Measurements from ENCODE around the gene PIGX. TPM values are rescaled to one million over a fixed set of nuclear protein-coding genes. Genes with fewer than 3 reads are reported as not detected.

PIGX gene
- total and polyA plus RNA-seq, 2 experiments from 2014 or later = 13.0 to 14.5 TPM

- Mint-ChIP-seq H3K27me3 (ENCODE audit: insufficient read depth, low read depth, poor library complexity) (peaks cover 1% of the 10 kb centered on the region), H3K4me3 (no peak overlapping the region), H3K36me3 (ENCODE audit: low read depth) (peaks cover 8% of the 10 kb centered on the region), H3K9me3 (peaks cover 4% of the 10 kb centered on the region; the same call in 1 of the 3 replicates), H3K4me1 (peaks cover 3% of the 10 kb centered on the region; the same call in 2 of the 3 replicates), H3K27ac (no peak overlapping the region)
- H3K36me3 ChIP-seq (ENCODE audit: insufficient read depth) = no peaks in the 10 kb centered on the region
- DNase-seq (ENCODE audit: low spot score) (no peak), ATAC-seq (no peak)
- no peaks in the 10 kb centered on the region for H3K9me2 ChIP-seq (ENCODE audit: insufficient read depth)
- H3K27ac ChIP-seq (ENCODE audit: low read depth) = no peak overlapping the region
- no peak overlapping the region for H3K4me3 ChIP-seq
- no peak overlapping the region for H3K4me2 ChIP-seq
- peaks cover 8% of the 10 kb centered on the region for H3K79me2 ChIP-seq (replicated peaks; ENCODE audit: insufficient read depth)
- 0 out of 2 replicates have a peak, but pooled peaks cover 3% of the 10 kb centered on the region for H3F3A ChIP-seq (replicated peaks; ENCODE audit: low read depth)
- no peak for TF ChIP-seq NANOG (IDR thresholded peaks at IDR 0.05; ENCODE audit: borderline replicate concordance)
- H3K27me3 ChIP-seq (ENCODE audit: insufficient read depth) = no peaks in the 10 kb centered on the region
- H2AFZ ChIP-seq = no peak overlapping the region
- no peaks in the 10 kb centered on the region for H4K20me1 ChIP-seq (replicated peaks; ENCODE audit: insufficient read depth)
- H3K4me1 ChIP-seq (ENCODE audit: insufficient read depth) = no peaks in the 10 kb centered on the region
Measured at GRCh38 chr3:196735751-196736150, 23.6 kb downstream of the PIGX start.

- H3K9me2 ChIP-seq (ENCODE audit: insufficient read depth) = no peaks in the 10 kb centered on the region
- H3K79me2 ChIP-seq (replicated peaks; ENCODE audit: insufficient read depth) = peaks cover 19% of the 10 kb centered on the region
- no peak overlapping the region for H3K27ac ChIP-seq (ENCODE audit: low read depth)
- H3F3A ChIP-seq (replicated peaks; ENCODE audit: low read depth) = 0 out of 2 replicates have a peak, but pooled peaks cover 3% of the 10 kb centered on the region
- peaks cover 3% of the 10 kb centered on the region for H3K27me3 Mint-ChIP-seq (ENCODE audit: insufficient read depth, low read depth, poor library complexity)
- peaks cover 4% of the 10 kb centered on the region; the same call in 1 of the 3 replicates for H3K9me3 Mint-ChIP-seq
- no peaks in the 10 kb centered on the region for H3K36me3 ChIP-seq (ENCODE audit: insufficient read depth)
- no peak overlapping the region for H3K4me2 ChIP-seq
- no peak overlapping the region for H3K4me3 Mint-ChIP-seq
- ATAC-seq (no peak), DNase-seq (ENCODE audit: low spot score) (no peak)
- no peaks in the 10 kb centered on the region for H3K27me3 ChIP-seq (ENCODE audit: insufficient read depth)
- no peak overlapping the region for H3K4me3 ChIP-seq
- H3K4me1 Mint-ChIP-seq = peaks cover 11% of the 10 kb centered on the region
- no peak overlapping the region for H3K27ac Mint-ChIP-seq
- 0 out of 2 replicates have a peak, but pooled peaks cover 2% of the 10 kb centered on the region for H4K20me1 ChIP-seq (replicated peaks; ENCODE audit: insufficient read depth)
- peaks cover 8% of the 10 kb centered on the region for H3K36me3 Mint-ChIP-seq (ENCODE audit: low read depth)
- H2AFZ ChIP-seq = no peak overlapping the region
- H3K4me1 ChIP-seq (ENCODE audit: insufficient read depth) = peaks cover 8% of the 10 kb centered on the region
- TF ChIP-seq ZNF462 (CRISPR knock-in tag; IDR thresholded peaks at IDR 0.05) (no peak), CREB1 (CRISPR knock-in tag; IDR thresholded peaks at IDR 0.05; ENCODE audit: low read depth) (no peak), ZNF114 (CRISPR knock-in tag; IDR thresholded peaks at IDR 0.05) (no peak), POLR2AphosphoS5 (IDR thresholded peaks at IDR 0.05; ENCODE audit: low read depth) (no peak), NANOG (IDR thresholded peaks at IDR 0.05; ENCODE audit: borderline replicate concordance) (no peak), EZH2 (IDR thresholded peaks at IDR 0.05; ENCODE audit: low read depth, unreplicated experiment) (no peak), EZH2phosphoT487 (IDR thresholded peaks at IDR 0.05; ENCODE audit: unreplicated experiment) (no peak), ZNF331 (CRISPR knock-in tag; IDR thresholded peaks at IDR 0.05; ENCODE audit: low read depth) (no peak), ETS1 (IDR thresholded peaks at IDR 0.05) (no peak), REST (IDR thresholded peaks at IDR 0.05; ENCODE audit: unreplicated experiment) (no peak)
Measured at GRCh38 chr3:196736670-196737374, 24.6 kb downstream of the PIGX start.
